GM12878 (cell line): ENCODE results near the gene THADA.

Source experiments
- CTCF ChIP-seq, 3 experiments: IDR thresholded peaks in 2 of 3; conservative IDR thresholded peaks in 1 of 3; 2 replicates each; pipeline ENCODE4 v1.5.1; 2011; ENCODE audit warnings: low read depth in 3 of 3, low read length in 3 of 3, mild to moderate bottlenecking in 3 of 3, control low read depth in 2 of 3, moderate library complexity in 2 of 3, inconsistent platforms in 1 of 3, mixed read lengths in 1 of 3; ENCODE audit not compliant: control insufficient read depth in 2 of 3, insufficient read depth in 1 of 3; ENCODE audit errors: extremely low read depth in 1 of 3
- EZH2 ChIP-seq: IDR thresholded peaks from 2 replicates; pipeline ENCODE4 v1.6.1; 2012; ENCODE audit warnings: low read depth, mild to moderate bottlenecking, control low read depth, inconsistent platforms, low read length, borderline replicate concordance; ENCODE audit not compliant: control insufficient read depth
- MLLT1 ChIP-seq: fragments of 450-650 bp; IDR thresholded peaks from 2 replicates; pipeline ENCODE4 v1.6.1; 2016; ENCODE audit warnings: mild to moderate bottlenecking
- NBN ChIP-seq: fragments of 450-650 bp; IDR thresholded peaks from 2 replicates; pipeline ENCODE4 v1.6.1; 2016
- NFYB ChIP-seq: IDR thresholded peaks from 2 replicates; pipeline ENCODE4 v1.6.1; 2011; ENCODE audit warnings: low read depth, mild to moderate bottlenecking, low read length, improper control_type of control experiment, moderate library complexity; ENCODE audit not compliant: insufficient read depth
- RELA ChIP-seq: fragments of 450-650 bp; IDR thresholded peaks from 2 replicates; pipeline ENCODE4 v1.8.0; 2014; ENCODE audit warnings: borderline replicate concordance; ENCODE audit not compliant: partially characterized antibody
- SMAD1 ChIP-seq: fragments of 450-650 bp; IDR thresholded peaks from 2 replicates; pipeline ENCODE4 v1.6.1; 2018; ENCODE audit warnings: mild to moderate bottlenecking, low read depth; ENCODE audit not compliant: partially characterized antibody

- TF ChIP-seq CTCF (IDR thresholded peaks at IDR 0.05 in 2 of 3, conservative IDR thresholded peaks at IDR 0.05 in 1 of 3; ENCODE audit: control insufficient read depth in 2 of 3, extremely low read depth in 1 of 3, insufficient read depth in 1 of 3, low read depth in 3 of 3, low read length in 3 of 3) (no peak), NFYB (peak; percentile 55; the same call in 1 of the 2 replicates), MLLT1 (peak; percentile 22; the same call in 1 of the 2 replicates), SMAD1 (no peak), NBN (peak; percentile 43), RELA (no peak), EZH2 (no peak)
Measured at GRCh38 chr2:43194121-43194869, 401.5 kb downstream of the THADA start.
